NB4 (cell line): ENCODE results near the gene RIT2.

Source experiments
- CTCF ChIP-seq: IDR thresholded peaks from one replicate; pipeline ENCODE4 v1.5.1; 2012; ENCODE audit warnings: low read depth, low read length
- POLR2A ChIP-seq: IDR thresholded peaks from 2 replicates; pipeline ENCODE4 v1.6.1; 2011; ENCODE audit warnings: mild to moderate bottlenecking; ENCODE audit not compliant: insufficient read length; ENCODE audit errors: extremely low read depth

- TF ChIP-seq POLR2A (no peak), CTCF (no peak)
Observed at GRCh38 chr18:42996824-42997223, 118.7 kb downstream of the RIT2 start.
